B cell (primary cell): ENCODE results near the gene SEL1L2. TPM values are rescaled to one million over a fixed set of nuclear protein-coding genes. Genes with fewer than 3 reads are reported as not detected.

Source experiments
- ATAC-seq: fragments of 200-7000 bp; cut with Tn5 transposase; one replicate; pipeline ENCODE4 v1.10.0; 2021; ENCODE audit warnings: low read depth, mild to moderate bottlenecking, moderate number of reproducible peaks, moderate library complexity
- CTCF ChIA-PET: fragments of 350-600 bp; sonication (Branson Sonifier 250); formaldehyde crosslinking; loops from one replicate; lab custom pipeline; 2021; ENCODE audit warnings: antibody characterized with exemption, inconsistent platforms; lab: Charles Lee
- POLR2A ChIA-PET: fragments of 350-600 bp; sonication (Branson Sonifier 250); formaldehyde crosslinking; loops from one replicate; lab custom pipeline; 2021; ENCODE audit warnings: antibody characterized with exemption; lab: Charles Lee
- DNase-seq: peaks from one replicate; pipeline ENCODE4 v3.0.0; 2013
- H2AFZ ChIP-seq: 2 replicates; pipeline ENCODE4 v1.6.1; 2012; ENCODE audit warnings: mild to moderate bottlenecking, low read depth, low read length; ENCODE audit not compliant: insufficient read depth, poor library complexity, severe bottlenecking
- H3K27ac ChIP-seq, 2 donors: 1 replicate in 1 of 2; 2 replicates in 1 of 2; pipeline ENCODE4 v1.5.1; 2012 to 2013; ENCODE audit warnings: low read length in 2 of 2, mild to moderate bottlenecking in 2 of 2, moderate library complexity in 1 of 2
- H3K27me3 ChIP-seq, 4 experiments: fragments of 200-600 bp in 1 of 4; sonication (generic) in 1 of 4; replicated peaks in 1 of 4; 1 replicate in 2 of 4; 2 replicates in 2 of 4; pipeline versions ENCODE4 v1.6.1 to v1.7.0; 2013 to 2016; ENCODE audit warnings: low read length in 3 of 4, mild to moderate bottlenecking in 2 of 4, mixed read lengths in 1 of 4, moderate library complexity in 1 of 4; ENCODE audit not compliant: insufficient read depth in 4 of 4, control insufficient read depth in 3 of 4; ENCODE audit errors: control extremely low read depth in 1 of 4
- H3K36me3 ChIP-seq, 2 experiments: replicated peaks in 1 of 2; 1 replicate in 1 of 2; 2 replicates in 1 of 2; pipeline versions ENCODE4 v1.6.1 to v1.7.1; 2013; ENCODE audit warnings: low read length in 1 of 2; ENCODE audit not compliant: insufficient read depth in 2 of 2, control insufficient read depth in 1 of 2; ENCODE audit errors: control extremely low read depth in 1 of 2, extremely low read depth in 1 of 2
- H3K4me1 ChIP-seq, 2 donors: fragments of 200-600 bp in 1 of 2; sonication (generic) in 1 of 2; 1 replicate in 1 of 2; 2 replicates in 1 of 2; pipeline versions ENCODE4 v1.5.1 to v1.6.1; 2013 to 2017; ENCODE audit warnings: low read length in 2 of 2; ENCODE audit not compliant: control insufficient read depth in 2 of 2, insufficient read depth in 2 of 2
- H3K4me2 ChIP-seq: replicated peaks from 2 replicates; pipeline ENCODE3; 2012; ENCODE audit warnings: mild to moderate bottlenecking, low read depth, low read length; ENCODE audit not compliant: poor library complexity, severe bottlenecking
- H3K4me3 ChIP-seq, 5 experiments: fragments of 200-600 bp in 1 of 5; sonication (generic) in 1 of 5; 1 replicate in 3 of 5; 2 replicates in 2 of 5; pipeline versions ENCODE4 v1.5.1 to v1.7.0; 2011 to 2016; ENCODE audit warnings: low read length in 4 of 5, mild to moderate bottlenecking in 4 of 5, low read depth in 2 of 5, control low read depth in 1 of 5, moderate library complexity in 1 of 5; ENCODE audit not compliant: insufficient read depth in 1 of 5; ENCODE audit errors: control extremely low read depth in 1 of 5, extremely low read depth in 1 of 5
- H3K79me2 ChIP-seq: fragments of 200-600 bp; sonication (generic); one replicate; pipeline ENCODE4 v1.6.0; 2016; ENCODE audit warnings: low read length; ENCODE audit not compliant: control insufficient read depth, insufficient read depth
- H3K9ac ChIP-seq: fragments of 200-600 bp; sonication (generic); 2 replicates; pipeline ENCODE4 v1.6.1; 2017; ENCODE audit warnings: mild to moderate bottlenecking, low read length, moderate library complexity
- H3K9me3 ChIP-seq, 3 donors: one replicate each; pipeline versions ENCODE4 v1.6.1 to v1.7.1; 2013; ENCODE audit warnings: low read length in 2 of 3; ENCODE audit not compliant: control insufficient read depth in 2 of 3, insufficient read depth in 1 of 3; ENCODE audit errors: control extremely low read depth in 1 of 3
- H4K20me1 ChIP-seq: 2 replicates; pipeline ENCODE4 v1.6.0; 2012; ENCODE audit warnings: mild to moderate bottlenecking, low read length; ENCODE audit not compliant: insufficient read depth, control insufficient read depth, poor library complexity, severe bottlenecking
- H3K27ac Mint-ChIP-seq: one replicate; pipeline ENCODE4 v1.8.0; 2021; ENCODE audit warnings: mixed read lengths
- H3K27me3 Mint-ChIP-seq: one replicate; pipeline ENCODE4 v1.8.0; 2021; ENCODE audit warnings: mixed read lengths
- H3K4me1 Mint-ChIP-seq: one replicate; pipeline ENCODE4 v1.8.0; 2021; ENCODE audit warnings: mixed read lengths
- H3K4me3 Mint-ChIP-seq: one replicate; pipeline ENCODE4 v1.8.0; 2021; ENCODE audit warnings: mixed read lengths
- H3K9me3 Mint-ChIP-seq: one replicate; pipeline ENCODE4 v1.8.0; 2022; ENCODE audit warnings: mixed read lengths; ENCODE audit not compliant: insufficient read depth
- CTCF ChIP-seq: fragments of 200-600 bp; IDR thresholded peaks from one replicate; pipeline ENCODE4 v1.8.0; 2022; ENCODE audit warnings: antibody characterized with exemption, mild to moderate bottlenecking
- EZH2 ChIP-seq: IDR thresholded peaks from 2 replicates; pipeline ENCODE4 v1.6.1; 2012; ENCODE audit warnings: borderline replicate concordance, low read depth, mild to moderate bottlenecking, moderate library complexity, low read length; ENCODE audit not compliant: insufficient read depth, poor library complexity, severe bottlenecking
- WGBS: methylation state at CpG from one replicate; pipeline ENCODE4 v1.1.5; 2013; ENCODE audit warnings: missing lambda C conversion rate; ENCODE audit not compliant: insufficient coverage; 5-methylcytosine and 5-hydroxymethylcytosine counted together
- intact Hi-C: fragments of 100-400 bp; cut with micrococcal nuclease; formaldehyde crosslinking; loops from one replicate; pipeline ENCODE4 v1.10.0; 2022
- polyA plus RNA-seq: library from polyadenylated mRNA; depleted of rRNA; stranded (reverse); fragments of >200 nt; gene quantifications from 2 replicates; pipeline ENCODE4 v1.2.3, GENCODE V29; 2012
- total RNA-seq, 2 donors: library from RNA; stranded (reverse); fragments of 120-200 nt in 1 of 2; gene quantifications; 1 replicate in 1 of 2; 2 replicates in 1 of 2; pipeline versions ENCODE4 v1.2.3 to v1.2.4, GENCODE V29; 2013 to 2022

SEL1L2 gene
- total and polyA plus RNA-seq, 2 donors (not counting 1 experiment from before 2014, with no cell fraction given): not detected

GRCh38 chr20:13991311-13991710, 897 bp upstream of the SEL1L2 start:
- H3K9me3 Mint-ChIP-seq: peaks cover 8% of the 10 kb centered on the region
- intact Hi-C loops: no loop called here
- ATAC-seq (no peak), DNase-seq (no peak)
- H3K9ac ChIP-seq: no peak overlapping the region
- no peaks in the 10 kb centered on the region for H3K36me3 ChIP-seq
- CTCF ChIA-PET: no interaction called here
- no peak overlapping the region for H3K4me2 ChIP-seq
- no peaks in the 10 kb centered on the region for H4K20me1 ChIP-seq
- H3K4me1 Mint-ChIP-seq: peaks cover 2% of the 10 kb centered on the region
- no peak overlapping the region for H3K4me3 Mint-ChIP-seq
- POLR2A ChIA-PET: no interaction called here
- peaks cover 0 to 2% of the 10 kb centered on the region in 2 donors for H3K4me1 ChIP-seq
- peaks cover 3% of the 10 kb centered on the region for H3K27me3 Mint-ChIP-seq
- no peak overlapping the region for H2AFZ ChIP-seq
- 86% methylated on average over 1 of the region's 1 CpG for WGBS
- no peak for TF ChIP-seq EZH2
- no peak for TF ChIP-seq CTCF
- peaks cover 2 to 18% (median 9%) of the 10 kb centered on the region in 3 donors for H3K9me3 ChIP-seq
- H3K27me3 ChIP-seq: peaks cover 0 to 9% (median 1%) of the 10 kb centered on the region in 4 experiments
- H3K4me3 ChIP-seq: no peak overlapping the region
- no peak overlapping the region for H3K27ac Mint-ChIP-seq
- H3K79me2 ChIP-seq: no peaks in the 10 kb centered on the region
- H3K27ac ChIP-seq: no peak overlapping the region

- no peaks in the 10 kb centered on the region for H3K4me1 ChIP-seq
- no peak for ATAC-seq
- no peak for DNase-seq
- no peak overlapping the region for H3K4me2 ChIP-seq
- CTCF ChIA-PET: no interaction called here
- H3K4me3 Mint-ChIP-seq: no peak overlapping the region
- H3K36me3 ChIP-seq: no peaks in the 10 kb centered on the region
- no peak overlapping the region for H3K27ac Mint-ChIP-seq
- no peak overlapping the region for H2AFZ ChIP-seq
- no peaks in the 10 kb centered on the region for H3K4me1 Mint-ChIP-seq
- POLR2A ChIA-PET: no interaction called here
- no peaks in the 10 kb centered on the region for H4K20me1 ChIP-seq
- WGBS: 80% methylated on average over 4 of the region's 4 CpGs
- H3K9me3 Mint-ChIP-seq: peaks cover 3% of the 10 kb centered on the region
- H3K9me3 ChIP-seq: peaks cover 0 to 2% (median 2%) of the 10 kb centered on the region in 3 donors
- H3K27ac ChIP-seq: no peak overlapping the region
- no peak overlapping the region for H3K9ac ChIP-seq
- intact Hi-C loops: no loop called here
- no peaks in the 10 kb centered on the region for H3K27me3 Mint-ChIP-seq
- TF ChIP-seq CTCF (no peak), EZH2 (no peak)
- no peaks in the 10 kb centered on the region for H3K79me2 ChIP-seq
- no peaks in the 10 kb centered on the region for H3K27me3 ChIP-seq
- no peak overlapping the region for H3K4me3 ChIP-seq
Observed at GRCh38 chr20:13984211-13984610, 6.2 kb downstream of the SEL1L2 start.
